GM21619 (cell line): ENCODE data around the gene YIPF7.
A peak's percentile ranks its signal among the peaks of the same experiment; 100 is the strongest.

Source experiments
- ATAC-seq: cut with Tn5 transposase; IDR thresholded peaks from one replicate; pipeline ENCODE4 v1.9.1; 2021; ENCODE audit not compliant: unreplicated experiment

The YIPF7 gene

GRCh38 chr4:44629280-44629866, 22.1 kb downstream of the YIPF7 start:
- peak; percentile 98 for ATAC-seq

GRCh38 chr4:44623676-44624075, 27.7 kb downstream of the YIPF7 start:
- ATAC-seq, result no peak

- ATAC-seq, result no peak
These were observed 34.8 kb downstream of the YIPF7 start for GRCh38 chr4:44616621-44617020.

GRCh38 chr4:44583393-44583792, 68.0 kb downstream of the YIPF7 start:
- ATAC-seq, result no peak

- ATAC-seq, result no peak
These were observed 71.2 kb downstream of the YIPF7 start for GRCh38 chr4:44580231-44580630.

GRCh38 chr4:44578954-44579353, 72.5 kb downstream of the YIPF7 start:
- ATAC-seq, result no peak
